Neural crest cell (in vitro differentiated cells): Measurements from ENCODE around the gene P3H4. TPM values are rescaled to one million over a fixed set of nuclear protein-coding genes. Genes with fewer than 3 reads are reported as not detected.
"Not testable (repeated sequence)": the region's sequence is repeated elsewhere in the genome, so short reads cannot be mapped to it uniquely, and the experiment has no call there.

Source experiments
- DNase-seq: peaks from one replicate; pipeline ENCODE4 v3.0.0; 2021; ENCODE audit warnings: low read depth, mixed read lengths, low spot score
- H3K27ac Mint-ChIP-seq: one replicate; pipeline ENCODE4 v1.8.0; 2021; ENCODE audit warnings: mild to moderate bottlenecking, mixed read lengths; ENCODE audit not compliant: unreplicated experiment
- H3K27me3 Mint-ChIP-seq: 2 replicates; pipeline ENCODE4 v1.8.0; 2021; ENCODE audit warnings: low read depth, mild to moderate bottlenecking, mixed read lengths
- H3K36me3 Mint-ChIP-seq: 2 replicates; pipeline ENCODE4 v1.8.0; 2021; ENCODE audit warnings: low read depth, mild to moderate bottlenecking, mixed read lengths
- H3K4me1 Mint-ChIP-seq: 2 replicates; pipeline ENCODE4 v1.8.0; 2021; ENCODE audit warnings: mixed read lengths
- H3K4me3 Mint-ChIP-seq: one replicate; pipeline ENCODE4 v1.8.0; 2021; ENCODE audit warnings: mild to moderate bottlenecking, mixed read lengths
- H3K9me3 Mint-ChIP-seq: 2 replicates; pipeline ENCODE4 v1.8.0; 2021; ENCODE audit warnings: mixed read lengths
- CTCF ChIP-seq: fragments of 200-600 bp; sonication (generic); conservative IDR thresholded peaks from 2 replicates; pipeline ENCODE4 v1.5.0; 2021; ENCODE audit warnings: antibody characterized with exemption, mild to moderate bottlenecking
- total RNA-seq: library from RNA; stranded (reverse); gene quantifications from 2 replicates; pipeline ENCODE4 v1.2.1, GENCODE V29; 2021

Gene P3H4
- total RNA-seq, 1 donor from 2014 or later, result 42.3 TPM

GRCh38 chr17:41835214-41835799 lies 23.6 kb upstream of the P3H4 start:
- no peaks in the 10 kb centered on the region for H3K27me3 Mint-ChIP-seq
- H3K36me3 Mint-ChIP-seq, result peaks cover 5% of the 10 kb centered on the region
- DNase-seq, result no peak
- peak overlapping the region; percentile 93 for H3K4me3 Mint-ChIP-seq
- TF ChIP-seq CTCF, result no peak
- H3K4me1 Mint-ChIP-seq, result peaks cover 12% of the 10 kb centered on the region
- H3K9me3 Mint-ChIP-seq, result no peaks in the 10 kb centered on the region
- peak overlapping the region; percentile 7 for H3K27ac Mint-ChIP-seq

DNA sequence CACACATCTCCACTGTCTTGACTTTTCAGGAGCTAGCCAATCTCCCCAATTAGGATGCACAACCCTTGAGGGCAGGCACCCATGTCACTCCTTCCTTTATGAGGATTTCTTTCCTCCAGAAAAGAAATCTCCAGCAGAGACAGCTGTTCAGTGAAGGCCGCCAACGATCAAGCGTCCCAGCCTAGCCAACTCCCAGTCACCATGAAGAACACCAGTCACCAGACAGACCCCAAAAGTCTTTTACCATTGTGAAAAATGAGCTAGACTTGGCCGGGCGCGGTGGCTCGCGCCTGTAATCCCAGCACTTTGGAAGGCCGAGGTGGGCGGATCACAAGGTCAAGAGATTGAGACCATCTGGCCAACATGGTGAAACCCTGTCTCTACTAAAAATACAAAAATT lies 18.2 kb upstream of the P3H4 start:
- H3K9me3 Mint-ChIP-seq, H3K27me3 Mint-ChIP-seq, DNase-seq, H3K4me3 Mint-ChIP-seq, H3K36me3 Mint-ChIP-seq, H3K4me1 Mint-ChIP-seq: not testable (repeated sequence)
- peak overlapping the region; percentile 66 for H3K27ac Mint-ChIP-seq

DNA sequence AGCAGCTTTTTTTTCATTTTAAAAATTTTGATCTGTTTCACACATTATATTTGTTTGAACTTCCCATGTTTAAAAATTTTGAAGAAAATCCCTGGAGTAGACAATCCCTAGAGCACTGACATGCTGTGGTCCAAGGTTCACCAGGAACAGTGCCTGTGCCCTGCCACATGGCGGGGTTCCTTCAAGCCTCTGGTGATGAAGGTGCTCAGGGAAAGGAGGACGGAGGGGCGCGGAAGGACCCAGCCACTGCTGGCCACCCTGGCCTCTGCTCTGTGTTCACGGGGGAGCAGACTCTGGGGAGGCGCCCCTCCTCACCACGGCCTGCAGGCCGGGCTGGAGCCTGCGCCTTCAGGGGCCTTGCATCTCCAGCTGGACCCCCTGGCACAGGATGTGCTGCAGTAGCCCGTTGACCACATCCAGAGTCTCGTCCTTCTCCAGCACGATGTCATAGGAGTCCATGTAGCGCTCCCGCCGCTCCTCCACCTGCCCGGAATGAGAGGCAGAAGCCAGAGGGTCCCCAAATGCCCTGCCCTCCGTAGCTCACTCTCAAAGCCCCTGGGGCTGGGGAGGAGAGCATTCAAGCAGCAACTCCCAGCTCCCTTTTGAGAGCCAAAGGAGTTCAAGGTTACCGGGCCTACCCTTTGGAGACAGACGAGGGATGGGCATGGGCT lies 13.6 kb upstream of the P3H4 start:
- Mint-ChIP-seq H3K9me3 (no peaks in the 10 kb centered on the region), H3K27ac (no peak overlapping the region), H3K36me3 (peaks cover 5% of the 10 kb centered on the region), H3K27me3 (no peaks in the 10 kb centered on the region), H3K4me1 (peaks cover 24% of the 10 kb centered on the region), H3K4me3 (no peak overlapping the region)
- DNase-seq, result no peak
- no peak for TF ChIP-seq CTCF

DNA sequence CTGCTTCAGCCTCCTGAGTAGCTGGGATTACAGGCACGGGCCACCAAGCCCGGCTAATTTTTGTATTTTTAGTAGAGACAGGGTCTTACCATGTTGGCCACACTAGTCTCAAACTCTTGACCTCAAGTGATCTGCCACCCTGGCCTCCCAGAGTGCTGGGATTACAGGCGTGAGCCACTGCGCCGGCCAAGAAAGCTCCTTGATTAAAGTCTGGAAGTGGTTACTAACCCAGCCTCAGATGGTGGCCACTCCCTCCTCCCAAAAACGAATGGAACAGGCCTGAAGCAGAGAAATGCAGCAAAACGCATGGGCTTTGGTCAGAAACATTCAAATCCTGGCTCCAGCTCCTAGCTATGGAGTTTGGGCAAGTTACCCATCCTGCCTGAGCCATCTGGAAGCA lies 12.3 kb upstream of the P3H4 start:
- no peak for DNase-seq
- Mint-ChIP-seq H3K9me3 (no peaks in the 10 kb centered on the region), H3K4me3 (peak overlapping the region; percentile 31), H3K36me3 (no peaks in the 10 kb centered on the region), H3K4me1 (peaks cover 24% of the 10 kb centered on the region), H3K27me3 (no peaks in the 10 kb centered on the region), H3K27ac (peak overlapping the region; percentile 43)
- TF ChIP-seq CTCF, result no peak

DNA sequence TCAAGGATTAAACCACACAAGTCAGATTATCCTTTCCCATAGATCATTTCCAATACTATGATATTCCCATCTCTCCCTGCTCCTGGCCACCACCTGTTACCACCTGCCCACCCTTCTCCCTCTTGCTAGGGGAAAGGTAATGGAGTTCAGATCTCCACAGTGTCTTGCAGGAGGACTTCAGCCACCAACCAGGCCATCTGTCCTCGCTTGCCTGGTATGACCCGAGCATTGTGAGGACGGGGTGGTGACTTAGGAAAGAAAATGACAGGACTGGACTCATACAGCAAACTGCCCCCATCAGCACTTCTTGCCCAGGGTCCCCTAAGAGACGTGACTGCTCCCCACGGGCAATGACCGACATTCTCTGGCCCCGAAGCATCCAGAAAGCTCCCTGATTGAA lies 11.8 kb upstream of the P3H4 start:
- Mint-ChIP-seq H3K4me3 (peak overlapping the region; percentile 34), H3K9me3 (no peaks in the 10 kb centered on the region), H3K27me3 (no peaks in the 10 kb centered on the region), H3K4me1 (peaks cover 24% of the 10 kb centered on the region), H3K27ac (peak overlapping the region; percentile 43), H3K36me3 (no peaks in the 10 kb centered on the region)
- DNase-seq, result no peak
- no peak for TF ChIP-seq CTCF

- Mint-ChIP-seq H3K4me1 (peaks cover 24% of the 10 kb centered on the region), H3K27ac (no peak overlapping the region), H3K9me3 (no peaks in the 10 kb centered on the region), H3K36me3 (peaks cover 4% of the 10 kb centered on the region), H3K4me3 (no peak overlapping the region), H3K27me3 (no peaks in the 10 kb centered on the region)
- DNase-seq, result no peak
- TF ChIP-seq CTCF, result no peak
Measured at GRCh38 chr17:41823141-41823524, 11.4 kb upstream of the P3H4 start.
